ENCODE results near the gene RASIP1.

RASIP1 gene

DNA sequence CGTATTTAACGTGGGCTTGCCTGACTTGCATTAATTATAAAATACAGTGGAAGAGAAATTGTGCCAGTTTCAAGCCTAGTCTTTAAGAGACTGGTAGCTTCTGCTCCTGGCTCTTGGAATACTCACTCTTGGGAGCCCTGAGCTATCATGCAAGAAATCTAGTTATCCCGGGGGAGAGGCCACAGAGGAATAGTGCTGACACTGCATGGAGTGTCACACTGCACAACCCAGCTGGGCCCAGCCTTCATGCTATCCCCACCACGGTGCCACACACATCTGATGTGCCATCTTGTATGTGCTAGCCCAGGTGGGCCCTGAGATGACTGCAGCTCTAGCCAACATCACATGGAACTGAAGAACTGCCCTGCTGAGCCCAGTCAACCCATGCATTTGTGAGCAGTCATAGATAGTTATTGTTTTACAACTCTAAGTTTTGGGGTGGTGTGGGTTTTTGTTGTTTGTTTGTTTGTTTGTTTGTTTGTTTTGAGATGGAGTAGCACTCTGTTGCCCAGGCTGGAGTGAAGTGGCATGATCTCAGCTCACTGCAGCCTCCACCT is 29.2 kb downstream of the RASIP1 start:
- Histone ChIP-seq H2BK15ac (ENCODE audit: low read depth, poor library complexity, severe bottlenecking) (no peak overlapping the region), H3K23ac (ENCODE audit: low read length in 2 of 2) (no peak overlapping the region), H4K91ac (ENCODE audit: low read length) (no peak overlapping the region), H2BK120ac (ENCODE audit: low read depth, low read length) (no peak overlapping the region), H3K27me3 (ENCODE audit: control insufficient read depth in 1 of 2, insufficient read depth in 1 of 2, low read length in 2 of 2) (no peaks in the 10 kb centered on the region), H2AFZ (ENCODE audit: low read depth, low read length) (no peak overlapping the region), H3K4me3 (ENCODE audit: insufficient read depth in 1 of 2, low read depth in 1 of 2, low read length in 2 of 2) (no peak overlapping the region), H2AK5ac (ENCODE audit: low read length, severe bottlenecking) (no peak overlapping the region), H3K9ac (ENCODE audit: low read length) (no peak overlapping the region), H3K4me1 (ENCODE audit: control insufficient read depth, insufficient read depth, low read depth, low read length) (peaks cover 24% of the 10 kb centered on the region), H3K4me2 (ENCODE audit: low read length, poor library complexity, severe bottlenecking) (no peak overlapping the region), H3K79me1 (replicated peaks; ENCODE audit: low read length, poor library complexity, severe bottlenecking) (peaks cover 18% of the 10 kb centered on the region), H2BK12ac (ENCODE audit: low read length in 2 of 2) (no peak overlapping the region), H3K4ac (ENCODE audit: low read depth in 1 of 2, low read length in 2 of 2) (no peak overlapping the region), H3K14ac (ENCODE audit: low read length in 2 of 2) (no peak overlapping the region), H4K8ac (ENCODE audit: low read length) (no peak overlapping the region), H3K36me3 (ENCODE audit: control insufficient read depth in 1 of 2, insufficient read depth in 2 of 2, low read depth in 1 of 2, low read length in 2 of 2) (no peaks in the 10 kb centered on the region), H3K9me3 (ENCODE audit: control insufficient read depth, low read length) (peaks cover 3% of the 10 kb centered on the region), H2BK5ac (ENCODE audit: low read depth, low read length, poor library complexity, severe bottlenecking) (no peak overlapping the region), H3K18ac (ENCODE audit: low read depth in 1 of 2, low read length in 2 of 2) (no peak overlapping the region), H3K27ac (ENCODE audit: low read length, poor library complexity, severe bottlenecking) (no peak overlapping the region)
- WGBS, result 97% methylated on average over 4 of the region's 4 CpGs
- no peak for DNase-seq

DNA sequence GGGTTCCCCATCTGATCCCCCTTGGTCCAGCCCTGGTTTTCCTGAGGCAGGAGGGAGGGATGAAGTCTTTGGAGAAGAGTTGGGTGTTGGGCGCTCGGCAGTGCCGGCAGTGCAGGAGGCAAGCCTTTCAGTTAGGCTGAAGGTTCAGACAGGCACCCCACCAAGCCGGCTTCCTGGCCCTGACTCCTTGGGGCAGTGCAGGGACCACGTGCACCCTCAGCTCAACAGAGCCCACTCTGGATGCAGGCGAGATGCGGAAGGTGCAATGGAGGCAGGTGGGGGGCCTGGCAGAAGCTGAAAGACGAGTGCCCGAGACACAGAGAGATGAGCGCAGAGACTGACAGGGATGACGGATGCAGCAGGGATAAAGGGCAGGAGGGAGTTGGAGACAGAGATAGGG is 31.9 kb downstream of the RASIP1 start:
- Histone ChIP-seq H3K4ac (ENCODE audit: low read depth in 1 of 2, low read length in 2 of 2) (no peak overlapping the region), H3K9me3 (ENCODE audit: control insufficient read depth, low read length) (peaks cover 3% of the 10 kb centered on the region), H2AK5ac (ENCODE audit: low read length, severe bottlenecking) (no peak overlapping the region), H4K91ac (ENCODE audit: low read length) (no peak overlapping the region), H3K9ac (ENCODE audit: low read length) (no peak overlapping the region), H3K23ac (ENCODE audit: low read length in 2 of 2) (no peak overlapping the region), H2BK15ac (ENCODE audit: low read depth, poor library complexity, severe bottlenecking) (no peak overlapping the region), H2BK120ac (ENCODE audit: low read depth, low read length) (no peak overlapping the region), H3K18ac (ENCODE audit: low read depth in 1 of 2, low read length in 2 of 2) (no peak overlapping the region), H2AFZ (ENCODE audit: low read depth, low read length) (no peak overlapping the region), H3K79me1 (replicated peaks; ENCODE audit: low read length, poor library complexity, severe bottlenecking) (peaks cover 8% of the 10 kb centered on the region), H3K4me3 (ENCODE audit: insufficient read depth in 1 of 2, low read depth in 1 of 2, low read length in 2 of 2) (no peak overlapping the region), H3K27me3 (ENCODE audit: control insufficient read depth in 1 of 2, insufficient read depth in 1 of 2, low read length in 2 of 2) (no peaks in the 10 kb centered on the region), H3K4me1 (ENCODE audit: control insufficient read depth, insufficient read depth, low read depth, low read length) (peaks cover 14% of the 10 kb centered on the region), H3K14ac (ENCODE audit: low read length in 2 of 2) (no peak overlapping the region), H2BK5ac (ENCODE audit: low read depth, low read length, poor library complexity, severe bottlenecking) (no peak overlapping the region), H3K4me2 (ENCODE audit: low read length, poor library complexity, severe bottlenecking) (no peak overlapping the region), H3K27ac (ENCODE audit: low read length, poor library complexity, severe bottlenecking) (no peak overlapping the region), H3K36me3 (ENCODE audit: control insufficient read depth in 1 of 2, insufficient read depth in 2 of 2, low read depth in 1 of 2, low read length in 2 of 2) (peaks cover 2 to 6% of the 10 kb centered on the region in 2 experiments), H4K8ac (ENCODE audit: low read length) (no peak overlapping the region), H2BK12ac (ENCODE audit: low read length in 2 of 2) (no peak overlapping the region)
- WGBS, result 58% methylated on average over 11 of the region's 11 CpGs
- DNase-seq, result no peak

DNA sequence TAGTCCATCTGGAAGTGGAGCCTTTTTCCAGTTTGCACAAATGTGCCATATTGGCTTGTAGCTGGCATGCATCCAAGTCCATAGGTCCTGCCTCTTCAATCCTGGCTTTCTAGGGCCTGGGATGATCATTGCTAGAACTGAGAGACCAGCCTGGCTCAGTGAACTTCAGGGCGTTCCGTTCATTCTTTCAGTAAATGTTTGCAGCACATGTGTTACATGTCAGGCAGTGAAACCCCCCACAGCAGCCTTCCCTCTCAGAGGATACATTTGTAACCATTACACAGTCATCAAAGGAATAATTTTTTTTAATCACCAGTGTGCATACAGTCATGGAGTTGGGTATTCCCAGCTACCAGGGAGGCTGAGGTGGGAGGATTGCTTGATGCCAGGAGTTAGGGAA is 35.0 kb downstream of the RASIP1 start:
- Histone ChIP-seq H3K14ac (ENCODE audit: low read length in 2 of 2) (no peak overlapping the region), H2AK5ac (ENCODE audit: low read length, severe bottlenecking) (no peak overlapping the region), H3K27ac (ENCODE audit: low read length, poor library complexity, severe bottlenecking) (no peak overlapping the region), H3K4ac (ENCODE audit: low read depth in 1 of 2, low read length in 2 of 2) (no peak overlapping the region), H3K9ac (ENCODE audit: low read length) (no peak overlapping the region), H3K36me3 (ENCODE audit: control insufficient read depth in 1 of 2, insufficient read depth in 2 of 2, low read depth in 1 of 2, low read length in 2 of 2) (peaks cover 7 to 15% of the 10 kb centered on the region in 2 experiments), H3K79me1 (replicated peaks; ENCODE audit: low read length, poor library complexity, severe bottlenecking) (no peaks in the 10 kb centered on the region), H2BK12ac (ENCODE audit: low read length in 2 of 2) (no peak overlapping the region), H4K91ac (ENCODE audit: low read length) (no peak overlapping the region), H3K23ac (ENCODE audit: low read length in 2 of 2) (no peak overlapping the region), H3K4me3 (ENCODE audit: insufficient read depth in 1 of 2, low read depth in 1 of 2, low read length in 2 of 2) (no peak overlapping the region), H3K9me3 (ENCODE audit: control insufficient read depth, low read length) (no peaks in the 10 kb centered on the region), H2BK120ac (ENCODE audit: low read depth, low read length) (no peak overlapping the region), H3K4me2 (ENCODE audit: low read length, poor library complexity, severe bottlenecking) (no peak overlapping the region), H2BK5ac (ENCODE audit: low read depth, low read length, poor library complexity, severe bottlenecking) (no peak overlapping the region), H4K8ac (ENCODE audit: low read length) (no peak overlapping the region), H3K4me1 (ENCODE audit: control insufficient read depth, insufficient read depth, low read depth, low read length) (peaks cover 6% of the 10 kb centered on the region), H3K27me3 (ENCODE audit: control insufficient read depth in 1 of 2, insufficient read depth in 1 of 2, low read length in 2 of 2) (no peaks in the 10 kb centered on the region), H2AFZ (ENCODE audit: low read depth, low read length) (no peak overlapping the region), H2BK15ac (ENCODE audit: low read depth, poor library complexity, severe bottlenecking) (no peak overlapping the region), H3K18ac (ENCODE audit: low read depth in 1 of 2, low read length in 2 of 2) (no peak overlapping the region)
- DNase-seq, result no peak
- 40% methylated on average over 2 of the region's 2 CpGs for WGBS

DNA sequence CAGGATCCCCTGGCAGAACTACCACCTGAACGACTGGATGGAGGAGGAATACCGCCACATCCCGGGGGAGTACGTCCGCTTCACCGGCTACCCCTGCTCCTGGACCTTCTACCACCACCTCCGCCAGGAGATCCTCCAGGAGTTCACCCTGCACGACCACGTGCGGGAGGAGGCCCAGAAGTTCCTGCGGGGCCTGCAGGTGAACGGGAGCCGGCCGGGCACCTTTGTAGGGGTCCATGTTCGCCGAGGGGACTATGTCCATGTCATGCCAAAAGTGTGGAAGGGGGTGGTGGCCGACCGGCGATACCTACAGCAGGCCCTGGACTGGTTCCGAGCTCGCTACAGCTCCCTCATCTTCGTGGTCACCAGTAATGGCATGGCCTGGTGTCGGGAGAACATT is 37.1 kb downstream of the RASIP1 start:
- Histone ChIP-seq H2BK120ac (ENCODE audit: low read depth, low read length) (no peak overlapping the region), H2BK5ac (ENCODE audit: low read depth, low read length, poor library complexity, severe bottlenecking) (no peak overlapping the region), H3K23ac (ENCODE audit: low read length in 2 of 2) (no peak overlapping the region), H3K4me1 (ENCODE audit: control insufficient read depth, insufficient read depth, low read depth, low read length) (peaks cover 4% of the 10 kb centered on the region), H2AFZ (ENCODE audit: low read depth, low read length) (no peak overlapping the region), H3K9ac (ENCODE audit: low read length) (no peak overlapping the region), H3K4ac (ENCODE audit: low read depth in 1 of 2, low read length in 2 of 2) (no peak overlapping the region), H3K27me3 (ENCODE audit: control insufficient read depth in 1 of 2, insufficient read depth in 1 of 2, low read length in 2 of 2) (no peaks in the 10 kb centered on the region), H3K4me3 (ENCODE audit: insufficient read depth in 1 of 2, low read depth in 1 of 2, low read length in 2 of 2) (no peak overlapping the region), H3K9me3 (ENCODE audit: control insufficient read depth, low read length) (no peaks in the 10 kb centered on the region), H3K4me2 (ENCODE audit: low read length, poor library complexity, severe bottlenecking) (no peak overlapping the region), H4K8ac (ENCODE audit: low read length) (no peak overlapping the region), H2AK5ac (ENCODE audit: low read length, severe bottlenecking) (no peak overlapping the region), H3K27ac (ENCODE audit: low read length, poor library complexity, severe bottlenecking) (no peak overlapping the region), H3K18ac (ENCODE audit: low read depth in 1 of 2, low read length in 2 of 2) (no peak overlapping the region), H2BK12ac (ENCODE audit: low read length in 2 of 2) (no peak overlapping the region), H3K14ac (ENCODE audit: low read length in 2 of 2) (no peak overlapping the region), H3K36me3 (ENCODE audit: control insufficient read depth in 1 of 2, insufficient read depth in 2 of 2, low read depth in 1 of 2, low read length in 2 of 2) (peaks cover 7 to 15% of the 10 kb centered on the region in 2 experiments), H2BK15ac (ENCODE audit: low read depth, poor library complexity, severe bottlenecking) (no peak overlapping the region), H4K91ac (ENCODE audit: low read length) (no peak overlapping the region), H3K79me1 (replicated peaks; ENCODE audit: low read length, poor library complexity, severe bottlenecking) (no peaks in the 10 kb centered on the region)
- WGBS, result 97% methylated on average over 23 of the region's 23 CpGs
- DNase-seq, result no peak
